NCI-H1417 treated with DMSO at 0.1 percent for 48 hours (cell line): Measurements from ENCODE around the gene PAX7.

Experiments used
- DNase-seq: peaks from one replicate; lab custom pipeline; 2025; lab: John Stamatoyannopoulos, UW

The PAX7 gene

DNA sequence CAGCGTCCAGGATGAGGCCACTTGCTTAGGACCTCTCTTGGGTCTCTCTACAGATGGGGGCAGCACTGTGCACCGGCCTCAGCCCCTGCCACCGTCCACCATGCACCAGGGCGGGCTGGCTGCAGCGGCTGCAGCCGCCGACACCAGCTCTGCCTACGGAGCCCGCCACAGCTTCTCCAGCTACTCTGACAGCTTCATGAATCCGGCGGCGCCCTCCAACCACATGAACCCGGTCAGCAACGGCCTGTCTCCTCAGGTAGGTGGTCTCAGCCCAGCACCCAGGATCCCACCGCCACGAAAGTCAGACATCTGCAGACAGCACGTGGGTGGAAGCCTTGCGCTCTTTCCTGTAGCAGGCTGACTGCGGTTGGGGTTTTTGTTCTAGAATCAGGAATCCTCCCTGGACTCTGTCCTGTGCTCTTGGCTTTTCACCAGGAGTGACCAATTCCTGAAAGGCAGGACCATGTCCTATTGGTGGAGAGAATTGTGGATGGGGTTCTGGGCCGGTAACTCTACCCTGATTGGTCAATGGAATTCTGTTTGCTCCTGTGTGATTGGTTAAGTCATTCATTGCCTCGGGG is 72.5 kb downstream of the PAX7 start:
- no peak for DNase-seq

DNA sequence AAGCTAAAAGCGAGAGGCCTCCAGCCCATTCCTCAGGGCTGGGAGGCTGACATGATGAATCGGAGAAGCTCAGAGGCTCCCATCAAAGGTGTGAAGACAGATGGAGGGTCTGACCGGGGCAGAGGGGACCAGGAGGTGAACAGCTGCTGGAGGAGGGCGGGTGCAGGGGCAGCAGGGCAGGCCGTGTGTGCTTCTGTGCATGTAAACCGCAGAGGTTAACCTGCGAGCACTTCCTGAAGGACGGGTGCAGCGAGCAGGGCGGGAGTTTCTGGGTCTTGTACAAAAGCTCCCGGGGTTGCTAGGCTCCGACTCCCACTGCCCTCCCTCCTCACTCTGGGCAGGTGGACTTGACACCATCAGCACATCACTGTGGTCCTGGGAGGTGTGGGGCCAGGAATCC is 75.2 kb downstream of the PAX7 start:
- no peak for DNase-seq

DNA sequence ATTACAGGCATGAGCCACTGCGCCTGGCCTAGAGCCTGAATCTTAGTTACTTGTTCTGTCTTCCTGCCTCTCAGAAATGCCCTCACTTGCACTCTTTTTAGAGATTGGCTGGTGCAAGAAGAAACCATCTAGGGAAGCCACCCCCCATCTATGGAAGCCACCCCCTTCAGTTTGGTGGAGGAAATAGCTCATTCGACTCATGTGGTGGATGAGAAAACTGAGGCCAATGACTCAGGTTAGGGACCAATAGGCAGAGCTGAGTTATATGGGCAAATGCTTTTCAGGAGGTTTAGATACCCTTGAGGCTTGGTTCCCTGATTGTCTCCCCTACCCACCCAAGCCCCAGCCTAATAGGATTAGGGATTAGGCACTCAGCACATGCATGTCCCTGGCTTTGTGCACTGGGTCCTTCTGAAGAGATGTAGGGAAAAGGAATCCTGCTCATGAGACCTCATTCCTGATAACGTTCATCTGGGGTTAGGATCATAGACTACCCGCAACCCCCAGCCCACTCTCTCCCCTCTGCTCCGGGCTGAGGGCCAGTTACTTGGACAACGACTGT is 77.1 kb downstream of the PAX7 start:
- no peak for DNase-seq

DNA sequence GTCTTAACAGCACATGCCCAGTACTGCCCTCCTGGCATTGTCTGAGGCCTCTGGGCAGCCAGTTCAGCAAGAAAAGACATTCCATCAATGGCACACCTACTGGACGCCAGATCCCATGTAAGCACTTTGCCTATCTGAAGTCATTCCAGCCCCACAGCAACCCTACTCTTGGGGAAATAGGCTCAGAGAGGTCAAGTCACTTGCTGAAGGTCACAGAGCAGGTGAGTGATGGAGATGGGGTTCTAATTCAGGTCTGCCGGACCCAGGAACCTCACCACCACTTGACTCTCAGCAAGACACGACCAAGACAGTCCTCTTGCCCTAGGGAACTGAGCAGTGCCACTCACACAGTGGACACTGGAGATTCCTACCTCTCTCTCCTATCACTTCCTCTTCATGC is 79.4 kb downstream of the PAX7 start:
- no peak for DNase-seq

DNA sequence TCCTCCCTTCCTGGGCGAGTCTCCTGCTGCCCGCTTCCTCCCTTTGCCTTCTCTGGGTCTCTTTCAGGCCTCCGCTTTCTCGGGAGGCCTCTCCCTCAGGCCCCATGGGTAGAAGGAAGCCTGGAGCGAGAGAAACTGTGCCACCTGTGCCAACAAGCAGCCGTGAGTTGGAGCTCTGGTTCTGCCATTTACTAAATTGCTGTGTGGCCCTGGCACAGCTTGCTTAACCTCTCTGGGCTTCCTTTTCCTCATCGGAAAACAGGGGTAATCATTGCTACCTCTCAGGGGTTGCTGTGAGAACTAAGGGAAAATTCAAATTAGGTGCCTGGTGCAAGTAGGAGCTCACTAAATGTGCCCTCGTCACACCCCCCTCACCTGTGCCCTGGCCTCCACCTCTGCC is 80.4 kb downstream of the PAX7 start:
- no peak for DNase-seq

DNA sequence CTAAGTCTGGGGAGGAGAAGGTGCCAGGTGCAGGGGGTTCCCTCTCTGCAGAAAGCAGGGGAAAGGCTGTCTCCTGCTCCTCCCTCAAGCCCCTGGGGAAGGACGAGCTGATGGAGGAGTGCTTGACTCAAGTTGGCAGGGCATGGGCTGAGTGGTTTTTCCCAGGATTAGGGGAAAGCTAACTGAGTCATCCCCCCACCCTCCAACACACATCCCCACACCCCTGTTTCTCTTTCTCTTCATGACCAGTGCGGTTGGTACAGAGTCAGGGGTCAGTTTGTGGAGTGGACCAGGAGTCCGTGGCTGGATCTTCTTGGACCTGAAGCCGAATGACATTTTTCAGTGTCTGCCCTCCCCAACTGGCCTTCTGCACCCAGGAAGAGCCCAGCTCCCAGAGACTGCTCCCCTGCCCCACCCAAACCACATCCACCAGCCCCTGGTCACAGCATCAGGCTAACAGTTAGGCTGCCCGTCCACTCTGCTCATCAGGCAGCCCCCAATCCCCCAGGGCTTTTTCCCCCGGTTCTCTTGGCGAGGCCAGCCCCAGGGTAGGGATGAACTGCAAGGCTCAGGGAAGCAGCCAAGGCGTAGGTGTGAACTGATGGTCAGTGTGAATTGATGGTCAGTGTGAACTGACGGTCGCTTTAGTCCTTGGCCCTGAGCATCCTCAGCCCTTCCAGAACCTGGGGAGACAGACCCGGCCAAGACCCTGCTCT is 81.0 kb downstream of the PAX7 start:
- no peak for DNase-seq

DNA sequence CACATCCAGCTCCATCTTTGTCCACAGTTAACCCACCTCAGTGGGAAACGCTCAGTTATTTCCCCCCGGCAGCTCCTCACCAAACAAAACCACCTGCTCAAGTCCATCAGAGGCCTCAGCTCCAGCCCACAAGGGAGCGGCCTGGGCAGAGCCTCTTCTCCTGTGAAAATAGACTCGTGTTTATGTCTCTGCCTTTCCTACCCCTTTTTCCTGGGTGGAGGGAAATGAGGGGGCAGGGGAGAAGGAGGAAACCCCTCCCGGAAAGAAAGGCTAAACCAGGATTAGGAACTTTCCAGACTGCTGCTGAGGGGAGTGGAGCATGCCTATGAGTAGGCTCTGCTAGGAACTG is 81.6 kb downstream of the PAX7 start:
- DNase-seq = no peak

DNA sequence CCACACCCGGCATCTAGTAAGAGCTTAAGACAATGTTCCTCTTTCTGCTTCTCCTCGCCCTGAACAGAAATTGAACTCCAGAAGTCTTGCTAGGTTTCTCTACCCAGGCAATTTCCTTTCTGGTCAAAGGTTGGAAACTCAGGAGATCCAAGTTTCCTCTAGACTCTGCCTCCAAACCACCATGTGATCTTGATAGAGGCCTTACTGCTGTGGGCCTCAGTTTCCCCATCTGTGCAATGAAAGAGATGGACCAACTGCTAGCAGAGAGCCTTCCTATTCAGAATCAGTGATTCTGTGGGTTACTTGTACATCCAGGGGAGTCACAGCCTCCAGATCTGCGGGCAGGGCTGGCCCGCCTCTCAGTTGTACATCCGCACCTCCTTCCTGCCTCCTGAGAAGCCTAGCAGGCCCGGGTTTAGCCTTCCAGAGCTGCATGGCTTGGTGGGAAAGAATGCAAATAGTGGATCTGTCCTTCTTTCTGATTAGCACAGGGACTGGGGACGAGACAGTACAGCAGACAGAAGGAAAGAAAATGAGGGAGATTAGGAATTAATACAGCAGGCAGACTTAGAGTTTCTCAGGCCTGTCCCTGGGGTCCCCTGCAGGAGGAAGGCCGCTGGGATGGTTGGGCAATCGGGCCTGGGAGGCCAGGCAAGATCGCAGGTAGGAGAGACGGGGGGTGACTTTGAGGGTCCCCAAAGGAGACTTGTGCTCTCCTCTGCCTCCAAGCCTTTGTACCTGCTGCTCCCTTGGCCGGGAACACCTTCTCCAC is 83.9 kb downstream of the PAX7 start:
- DNase-seq = no peak

DNA sequence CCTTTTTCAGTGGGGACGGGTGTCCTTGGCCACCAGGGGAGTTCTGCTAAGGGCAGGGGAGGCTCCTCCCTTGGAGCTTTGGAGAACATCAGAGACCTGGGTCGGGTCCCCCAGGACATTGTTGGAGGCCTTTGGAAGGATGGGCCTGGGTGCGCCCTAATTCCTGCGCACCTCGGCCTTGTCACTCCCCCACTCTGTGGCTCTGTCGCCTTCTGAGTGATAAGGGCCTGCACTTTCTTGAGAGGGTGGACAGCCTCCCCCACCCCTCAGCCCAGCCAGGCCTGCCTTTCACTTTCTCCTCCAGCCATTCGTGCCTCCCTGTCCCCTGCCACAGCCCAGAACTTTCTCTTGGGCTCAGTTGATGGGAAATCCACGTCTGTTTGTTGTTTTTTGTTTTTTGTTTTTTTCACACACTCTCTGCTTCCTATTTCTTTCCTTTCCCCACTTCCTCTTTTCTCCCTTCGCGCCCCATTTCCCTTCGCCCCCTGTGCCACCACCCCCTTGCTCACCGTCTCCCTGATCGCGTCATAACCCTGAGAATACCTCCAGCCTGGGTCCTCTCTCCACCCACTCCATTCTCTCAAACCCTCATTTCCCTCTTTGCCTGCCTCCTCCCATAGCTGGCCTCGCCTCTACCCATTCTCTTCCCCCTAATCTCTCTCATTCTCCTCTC is 85.6 kb downstream of the PAX7 start:
- DNase-seq = no peak

DNA sequence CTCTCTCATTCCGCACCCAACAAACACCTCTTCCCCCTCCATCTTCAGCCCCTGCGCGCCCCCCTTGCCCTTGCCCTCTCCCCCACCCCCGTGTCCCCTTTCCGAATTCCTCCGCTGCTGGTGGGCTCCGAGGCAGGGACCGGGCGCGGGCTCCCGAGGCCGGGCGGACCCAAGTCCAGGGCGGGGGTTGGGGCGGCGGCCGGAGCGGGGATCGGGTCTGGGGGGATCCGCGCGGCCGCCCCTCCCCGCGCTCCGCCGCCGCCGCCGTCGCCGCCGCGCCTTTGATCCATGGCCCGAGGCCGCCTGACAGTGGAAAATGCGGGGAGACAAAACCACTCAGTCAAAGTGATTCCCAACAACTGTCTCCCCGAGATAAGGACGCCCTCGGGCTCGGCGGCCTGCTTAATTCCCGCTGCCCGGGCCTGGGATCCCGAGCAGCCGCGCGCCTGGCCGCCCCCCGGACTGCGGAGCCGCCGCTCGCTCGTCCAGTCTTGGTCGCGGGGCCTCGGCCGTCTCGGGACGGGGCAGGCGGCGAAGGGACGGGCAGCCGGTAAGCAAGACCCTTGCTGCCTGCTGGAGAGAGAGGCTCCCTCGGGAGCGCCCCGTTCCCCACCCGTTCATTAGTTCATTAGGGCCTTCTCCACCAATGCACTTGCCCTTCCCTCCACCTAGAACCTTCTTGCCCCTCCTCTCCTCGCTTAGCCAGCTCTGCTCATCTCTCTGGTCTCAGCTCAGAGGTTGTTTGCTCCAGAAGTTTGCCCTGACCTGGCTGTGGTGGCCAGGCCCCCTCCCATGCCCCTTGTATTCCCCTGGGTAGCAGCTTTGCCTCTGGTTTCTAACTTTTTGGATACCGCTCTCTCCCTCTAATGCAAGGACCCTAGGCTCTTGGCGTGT is 86.4 kb downstream of the PAX7 start:
- DNase-seq = no peak

DNA sequence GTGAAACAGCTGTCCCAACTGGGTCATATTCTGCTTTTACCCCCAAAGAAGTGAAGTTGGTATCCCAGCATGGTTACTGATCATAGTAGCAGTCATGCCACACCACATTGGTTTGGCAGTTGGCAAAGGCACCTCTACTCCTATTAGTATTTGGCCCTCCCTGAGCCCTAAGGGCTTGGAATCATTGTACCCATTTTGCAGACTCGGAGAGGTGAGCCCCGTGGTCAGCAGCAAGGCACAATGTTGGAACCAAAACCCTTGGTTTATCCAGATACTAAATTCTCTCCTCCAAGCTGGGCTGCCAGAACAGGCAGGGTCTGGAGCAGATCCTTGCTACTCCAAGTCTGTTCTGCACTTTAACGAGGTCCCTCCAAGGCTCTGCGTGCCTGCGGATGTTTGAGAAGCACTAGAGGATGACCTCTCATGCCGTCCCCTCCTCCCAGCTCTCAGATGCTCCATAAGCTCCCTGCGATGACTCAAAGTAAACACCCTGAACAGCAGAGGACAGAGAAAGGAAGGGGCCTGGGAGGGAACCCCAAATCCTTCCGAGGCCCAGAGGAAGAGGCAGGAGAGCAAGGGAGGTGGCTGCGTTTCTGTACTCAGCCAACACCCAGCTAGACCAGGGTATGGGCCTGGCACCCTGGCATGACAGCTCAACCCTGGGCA is 89.3 kb downstream of the PAX7 start:
- no peak for DNase-seq

DNA sequence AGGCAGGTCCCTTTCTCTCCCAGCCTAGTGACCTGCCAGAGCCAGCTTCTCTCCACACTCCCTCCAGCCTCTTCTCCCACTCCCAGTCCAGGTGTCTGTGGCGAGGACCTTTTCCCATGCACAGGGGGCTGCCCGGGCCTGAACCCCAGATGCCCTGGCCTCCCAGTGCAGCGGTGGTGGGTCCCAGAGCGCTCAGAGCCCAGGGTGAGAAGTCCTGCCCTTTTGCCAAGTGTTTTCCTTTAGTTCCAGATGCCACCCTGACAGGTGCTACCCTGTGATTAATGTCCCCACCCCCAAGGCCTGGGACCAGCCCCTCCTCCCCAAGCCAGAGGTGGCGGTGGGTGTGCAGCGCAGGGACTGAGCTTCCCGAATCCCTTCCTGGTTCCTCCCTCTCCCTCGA is 90.4 kb downstream of the PAX7 start:
- DNase-seq = no peak

DNA sequence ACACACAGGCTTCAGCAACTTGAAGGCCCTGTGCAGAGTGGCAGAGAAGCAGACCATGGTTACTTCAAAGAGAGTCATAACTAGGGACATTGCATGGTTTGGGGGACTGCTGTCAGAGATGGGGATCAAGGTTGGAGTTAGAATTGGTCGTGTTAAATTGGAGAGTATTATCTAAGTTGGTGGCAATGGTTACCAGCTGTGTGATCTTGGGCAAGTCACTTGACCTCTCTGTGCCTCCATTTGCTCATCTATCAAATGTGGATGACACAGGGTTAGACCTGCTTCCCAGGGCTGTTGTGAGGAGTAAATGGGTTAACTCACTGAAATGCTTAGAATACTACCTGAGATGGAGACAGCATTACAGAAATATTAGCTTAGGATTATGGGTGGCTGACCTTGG is 91.1 kb downstream of the PAX7 start:
- DNase-seq = no peak

DNA sequence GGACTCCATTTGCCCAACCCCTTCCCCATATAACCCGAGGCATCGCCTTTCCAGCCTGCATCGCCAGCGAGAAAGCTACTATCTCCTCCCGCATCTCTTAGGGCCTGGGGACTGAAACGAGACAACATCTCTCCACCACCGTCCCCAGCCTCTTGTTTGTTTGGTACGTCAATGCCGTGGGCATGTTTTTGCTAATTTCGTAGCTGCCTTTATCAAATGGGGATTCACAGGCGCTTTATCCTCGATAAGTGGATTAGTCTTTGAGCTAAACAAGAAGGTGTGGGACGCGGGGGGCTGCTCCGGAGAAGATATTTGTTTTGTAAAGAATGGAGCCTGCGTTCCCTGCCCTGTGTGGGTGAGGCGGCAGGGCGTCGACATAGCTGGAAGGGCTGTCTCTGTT is 91.6 kb downstream of the PAX7 start:
- DNase-seq = no peak

DNA sequence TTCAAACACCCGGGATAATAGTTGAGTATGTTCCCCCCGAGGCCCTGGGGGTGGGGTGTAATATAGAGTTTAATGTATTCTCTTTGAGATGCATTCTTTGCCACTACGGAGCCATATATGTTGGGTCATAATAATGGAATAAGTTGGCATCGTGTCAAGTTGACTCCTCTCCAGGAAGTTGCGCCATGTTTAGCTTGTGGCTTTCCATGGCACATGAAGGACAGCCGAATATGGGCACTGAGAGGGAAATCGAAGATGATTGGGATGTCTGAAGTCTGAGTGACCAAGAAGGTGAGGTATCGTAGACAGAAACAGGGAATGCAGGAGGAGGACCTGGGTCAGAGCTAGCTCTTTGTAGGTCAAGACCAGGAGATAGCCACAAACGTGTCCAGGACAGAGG is 92.6 kb downstream of the PAX7 start:
- no peak for DNase-seq

DNA sequence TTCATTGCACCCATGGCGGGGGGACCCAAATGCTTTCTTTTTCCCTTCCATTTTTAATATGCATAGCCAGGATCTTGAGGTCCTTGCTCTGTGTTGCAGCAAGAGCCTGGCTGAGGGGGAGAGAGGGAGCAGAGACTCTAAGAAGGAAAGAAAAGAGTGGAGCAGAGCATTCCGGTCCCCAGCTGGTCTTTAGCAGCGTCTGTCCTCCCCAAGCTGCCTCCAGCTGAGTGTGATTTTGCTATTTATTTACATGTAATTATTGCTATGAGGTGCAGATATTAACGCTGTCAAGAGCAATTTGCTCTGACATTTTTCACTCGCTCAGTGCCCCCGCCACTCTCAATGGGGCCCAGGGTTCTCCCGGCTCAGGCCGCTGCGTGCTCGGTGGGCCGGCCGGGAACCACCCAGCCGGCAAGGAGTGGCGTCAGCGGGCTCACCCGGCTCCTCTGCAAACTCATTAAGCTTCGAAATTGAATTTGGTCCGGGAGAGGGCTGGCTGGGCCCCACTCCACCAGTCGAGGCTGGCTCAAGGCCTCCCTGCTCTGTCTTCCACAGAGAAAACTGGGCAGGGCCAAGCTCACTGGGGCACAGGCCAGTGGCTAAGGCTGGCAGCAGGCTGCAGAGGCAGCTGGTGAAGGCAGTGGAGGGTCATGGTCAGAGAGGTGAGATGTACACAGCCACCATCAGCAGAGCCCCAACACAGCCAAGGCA is 93.2 kb downstream of the PAX7 start:
- DNase-seq = peak; percentile 1

DNA sequence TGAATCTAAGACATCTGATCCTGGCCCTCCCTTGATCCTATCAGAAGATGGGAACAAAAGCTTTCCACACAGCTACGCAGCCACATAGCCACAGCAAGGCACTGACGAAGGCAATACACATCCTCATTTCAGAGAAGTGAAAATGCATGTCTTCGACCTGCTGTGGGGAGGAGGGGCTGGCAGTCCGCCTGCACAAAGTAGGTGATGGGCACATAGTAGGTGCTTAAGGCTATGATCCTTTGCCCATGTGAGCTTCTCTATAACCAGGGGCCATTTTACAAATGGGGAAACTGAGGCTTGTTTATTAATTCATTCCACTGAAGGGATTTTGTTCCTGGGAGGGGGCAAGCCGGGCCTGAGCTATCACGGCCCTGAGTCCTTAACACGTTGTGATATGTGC is 94.2 kb downstream of the PAX7 start:
- no peak for DNase-seq

DNA sequence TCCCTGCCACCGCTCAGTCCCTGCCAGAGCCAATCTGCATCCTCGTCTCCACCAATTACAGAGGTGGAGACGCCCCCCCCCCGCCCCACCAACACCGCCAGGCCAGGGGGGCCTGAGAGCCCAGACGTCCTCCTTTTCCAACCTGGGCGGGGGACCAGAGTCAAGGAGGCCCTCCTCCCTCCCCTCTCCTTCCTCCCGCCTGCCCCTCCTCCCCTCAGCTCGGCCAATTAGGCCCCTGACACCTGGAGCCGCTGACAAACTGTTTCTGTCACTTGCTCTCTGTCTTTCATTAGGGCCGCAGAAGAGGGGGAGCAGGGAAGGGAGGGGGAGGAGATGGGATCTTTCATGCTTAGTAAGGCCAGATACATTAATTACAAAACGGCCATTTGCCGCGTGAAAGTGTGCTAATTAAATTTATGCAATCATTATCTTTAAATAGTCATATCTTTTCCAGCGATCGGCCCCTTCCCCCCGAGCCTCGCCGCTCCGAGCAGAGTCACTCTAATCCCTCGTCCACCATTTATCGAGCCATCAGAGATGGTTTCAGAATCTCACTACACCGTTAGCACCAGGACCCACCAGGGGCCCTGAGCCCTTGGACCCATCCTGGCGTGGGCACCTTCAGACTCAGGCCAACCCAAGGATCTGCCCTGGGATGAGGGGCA is 94.7 kb downstream of the PAX7 start:
- DNase-seq = no peak

DNA sequence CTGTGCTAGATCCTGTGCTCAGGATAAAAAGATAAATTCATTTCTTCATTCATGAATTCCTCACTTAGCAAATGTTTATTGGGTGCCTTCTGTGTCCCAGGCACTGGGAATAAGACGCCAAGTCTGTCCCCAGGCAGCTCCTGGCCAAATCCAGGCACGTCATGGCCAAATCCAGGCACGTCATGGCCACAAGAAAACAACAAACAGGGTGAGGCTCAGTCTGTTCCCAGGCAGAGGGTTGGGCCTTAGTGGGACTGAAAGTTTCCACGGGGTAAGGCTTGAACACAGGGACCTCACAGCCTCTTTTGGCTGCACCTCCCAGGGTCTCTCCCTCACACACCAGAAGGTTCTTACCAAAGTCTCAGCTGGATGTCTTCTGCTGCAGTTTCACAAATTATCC is 95.7 kb downstream of the PAX7 start:
- no peak for DNase-seq

DNA sequence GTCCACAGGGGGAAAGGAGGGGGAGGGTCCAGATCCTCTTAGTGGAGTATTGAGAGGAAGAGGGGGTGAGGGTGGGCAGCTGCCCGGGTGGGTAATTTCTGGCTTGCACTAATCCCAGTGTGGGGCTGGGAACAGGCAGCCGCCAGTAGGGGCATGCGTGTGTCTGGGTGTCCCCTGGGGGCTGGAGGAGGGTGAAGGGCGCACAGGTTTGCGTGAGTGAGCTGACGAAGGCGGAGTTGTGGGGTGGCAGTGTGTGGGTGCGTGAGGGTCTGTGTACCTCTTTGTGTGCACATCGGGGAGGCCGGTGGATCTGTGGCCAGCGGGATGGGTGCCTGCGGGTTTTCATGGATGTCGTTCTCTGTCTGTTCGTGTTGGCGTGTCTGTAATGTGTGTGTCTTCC is 97.3 kb downstream of the PAX7 start:
- no peak for DNase-seq
